GM12878 (cell line): Measurements from ENCODE around the gene C1orf53. TPM values are rescaled to one million over a fixed set of nuclear protein-coding genes. Genes with fewer than 3 reads are reported as not detected.

Experiments
- ATAC-seq: fragments of 200-7000 bp; cut with Tn5 transposase; 3 replicates; pipeline ENCODE4 v1.9.1; 2020; ENCODE audit warnings: mild to moderate bottlenecking, moderate library complexity
- BruUV-seq: library from RNA; stranded (reverse); fragments of 400-500 nt; replicated peaks from 2 replicates; lab custom pipeline; 2021; lab: Mats Ljungman, UMichigan
- CTCF ChIA-PET: fragments of 300-600 bp; sonication (Branson Sonifier 250); formaldehyde crosslinking; extraction: SDS; loops from one replicate; lab custom pipeline; 2021; ENCODE audit warnings: inconsistent platforms; lab: Yijun Ruan, JAX
- POLR2A ChIA-PET: fragments of 350-600 bp; formaldehyde crosslinking; extraction: SDS; loops from one replicate; lab custom pipeline; 2021; ENCODE audit warnings: inconsistent platforms; lab: Charles Lee
- RAD21 ChIA-PET: fragments of 300-600 bp; sonication (Branson Sonifier 250); formaldehyde crosslinking; loops from one replicate; lab custom pipeline; 2023; ENCODE audit warnings: antibody characterized with exemption; ENCODE audit not compliant: unreplicated experiment; lab: Charles Lee
- SMC1A ChIA-PET: fragments of 300-600 bp; sonication (Branson Sonifier 250); formaldehyde crosslinking; loops from one replicate; lab custom pipeline; 2023; ENCODE audit not compliant: unreplicated experiment, uncharacterized antibody; lab: Charles Lee
- DNase-seq: peaks from one replicate; pipeline ENCODE4 v3.0.0-alpha.2; 2011; ENCODE audit warnings: low read depth, low spot score
- FAIRE-seq: peaks from 3 replicates; lab custom pipeline; 2011; peaks lifted over from hg19 to GRCh38; lab: Jason Lieb, UNC
- H2AFZ ChIP-seq: 2 replicates; pipeline ENCODE4 v1.6.0; 2011; ENCODE audit warnings: low read depth, low read length, control low read depth; ENCODE audit not compliant: control insufficient read depth
- H3K27ac ChIP-seq: 2 replicates; pipeline ENCODE4 v1.5.1; 2011; ENCODE audit warnings: control low read depth; ENCODE audit not compliant: control insufficient read depth, insufficient read depth
- H3K27me3 ChIP-seq, 2 experiments: replicated peaks in 1 of 2; 2 replicates each; pipeline versions ENCODE4 v1.6.0 to v1.6.1; 2011; ENCODE audit warnings: low read length in 1 of 2; ENCODE audit not compliant: control insufficient read depth in 2 of 2, insufficient read depth in 2 of 2
- H3K36me3 ChIP-seq, 2 experiments: 2 replicates each; pipeline ENCODE4 v1.5.1; 2011; ENCODE audit warnings: low read length in 1 of 2; ENCODE audit not compliant: control insufficient read depth in 2 of 2, insufficient read depth in 2 of 2
- H3K4me1 ChIP-seq: 2 replicates; pipeline ENCODE4 v1.6.1; 2011; ENCODE audit warnings: mild to moderate bottlenecking, low read length, moderate library complexity, mixed read lengths; ENCODE audit not compliant: control insufficient read depth, insufficient read depth
- H3K4me2 ChIP-seq: 2 replicates; pipeline ENCODE4 v1.6.0; 2011; ENCODE audit warnings: control low read depth; ENCODE audit not compliant: control insufficient read depth, insufficient read depth
- H3K4me3 ChIP-seq: fragments of 200-600 bp; sonication (generic); 2 replicates; pipeline ENCODE4 v1.5.1; 2016
- H3K79me2 ChIP-seq: 2 replicates; pipeline ENCODE4 v1.6.0; 2011; ENCODE audit warnings: low read length; ENCODE audit not compliant: control insufficient read depth, insufficient read depth
- H3K9ac ChIP-seq: 2 replicates; pipeline ENCODE4 v1.8.0; 2011; ENCODE audit warnings: low read length, control low read depth, mixed read lengths; ENCODE audit not compliant: control insufficient read depth, insufficient read depth
- H3K9me3 ChIP-seq: replicated peaks from 3 replicates; pipeline ENCODE4 v1.5.1; 2011; ENCODE audit warnings: mild to moderate bottlenecking, low read length; ENCODE audit not compliant: control insufficient read depth, insufficient read depth
- H4K20me1 ChIP-seq: 2 replicates; pipeline ENCODE4 v1.6.0; 2011; ENCODE audit not compliant: control insufficient read depth, insufficient read depth
- ATF2 ChIP-seq: IDR thresholded peaks from 2 replicates; pipeline ENCODE4 v1.6.1; 2012; ENCODE audit warnings: low read length, inconsistent platforms
- ATF7 ChIP-seq: fragments of 450-650 bp; IDR thresholded peaks from 2 replicates; pipeline ENCODE4 v1.6.1; 2016; ENCODE audit warnings: low read depth, mild to moderate bottlenecking
- CHD4 ChIP-seq: fragments of 200-600 bp; sonication (generic); IDR thresholded peaks from 2 replicates; pipeline ENCODE4 v1.6.1; 2016; ENCODE audit warnings: mild to moderate bottlenecking
- EP300 ChIP-seq, 2 experiments: fragments of 150-350 bp in 1 of 2; IDR thresholded peaks; 2 replicates each; pipeline ENCODE4 v1.6.1; 2011 to 2012; ENCODE audit warnings: low read depth in 2 of 2, low read length in 2 of 2, borderline replicate concordance in 1 of 2, improper control_type of control experiment in 1 of 2, inconsistent platforms in 1 of 2; ENCODE audit not compliant: control insufficient read depth in 1 of 2
- FOXK2 ChIP-seq: fragments of 450-650 bp; IDR thresholded peaks from 2 replicates; pipeline ENCODE4 v1.6.1; 2017; ENCODE audit warnings: mild to moderate bottlenecking, moderate library complexity
- IKZF1 ChIP-seq: fragments of 450-650 bp; conservative IDR thresholded peaks from 2 replicates; pipeline ENCODE4 v1.6.1; 2017; ENCODE audit warnings: antibody characterized with exemption, mild to moderate bottlenecking
- NFIC ChIP-seq: IDR thresholded peaks from 2 replicates; pipeline ENCODE4 v1.6.1; 2012; ENCODE audit warnings: low read depth, mild to moderate bottlenecking, inconsistent platforms, low read length, moderate library complexity
- PAX8 ChIP-seq: fragments of 450-650 bp; IDR thresholded peaks from 2 replicates; pipeline ENCODE4 v1.6.1; 2017; ENCODE audit warnings: mild to moderate bottlenecking, moderate library complexity
- POLR2AphosphoS5 ChIP-seq: IDR thresholded peaks from 2 replicates; pipeline ENCODE4 v1.6.1; 2011; ENCODE audit warnings: mild to moderate bottlenecking, low read length, inconsistent platforms
- SRF ChIP-seq, 2 experiments: IDR thresholded peaks; 2 replicates each; pipeline ENCODE4 v1.6.1; 2011; ENCODE audit warnings: low read depth in 2 of 2, low read length in 2 of 2, mild to moderate bottlenecking in 1 of 2, moderate library complexity in 1 of 2
- SUZ12 ChIP-seq: fragments of 200-600 bp; sonication (generic); IDR thresholded peaks from one replicate; pipeline ENCODE4 v1.6.1; 2018; ENCODE audit warnings: antibody characterized with exemption, mild to moderate bottlenecking; ENCODE audit not compliant: unreplicated experiment
- TAF1 ChIP-seq: IDR thresholded peaks from 2 replicates; pipeline ENCODE4 v1.6.1; 2011; ENCODE audit warnings: mild to moderate bottlenecking, low read depth, low read length, borderline replicate concordance
- TCF3 ChIP-seq: IDR thresholded peaks from 2 replicates; pipeline ENCODE4 v1.6.1; 2012; ENCODE audit warnings: low read depth, mild to moderate bottlenecking, low read length, borderline replicate concordance; ENCODE audit not compliant: insufficient read depth
- WGBS: methylation state at CpG from one replicate; pipeline ENCODE4 v1.1.6; 2016; ENCODE audit warnings: low lambda C conversion rate; ENCODE audit not compliant: insufficient replicate concordance, insufficient coverage; ENCODE audit errors: missing lambda C conversion rate; 5-methylcytosine and 5-hydroxymethylcytosine counted together
- in situ Hi-C: fragments of 300-500 bp; cut with MboI; formaldehyde crosslinking; loops from 9 replicates; pipeline ENCODE4 v1.14.3; 2018; ENCODE audit warnings: mixed read lengths
- intact Hi-C: fragments of 100-400 bp; cut with micrococcal nuclease; formaldehyde crosslinking; loops from one replicate; pipeline ENCODE4 v1.14.2; 2022; ENCODE audit not compliant: unreplicated experiment
- polyA plus RNA-seq, 11 experiments: library from polyadenylated mRNA; depleted of rRNA in 4 of 11; unstranded in 6 of 11; stranded (reverse) in 5 of 11; fragments of >200 nt; fragmentation: Nextera tagmentation in 4 of 11; fragmentation: Illumina TruSeq in 1 of 11; extraction: Ambion mirVana in 4 of 11; extraction: Trizol in 1 of 11; gene quantifications; 1 replicate in 1 of 11; 2 replicates in 10 of 11; pipeline versions ENCODE4 v1.2.1 to v1.2.3, GENCODE V29; 2011 to 2016; ENCODE audit warnings: inconsistent platforms in 2 of 11, missing spikeins in 2 of 11, low read depth in 1 of 11
- total RNA-seq, 4 experiments: library from RNA; depleted of rRNA in 3 of 4; stranded (reverse); fragments of >200 nt in 3 of 4; fragmentation: Illumina TruSeq in 1 of 4; extraction: Trizol in 1 of 4; gene quantifications; 2 replicates each; pipeline versions ENCODE4 v1.2.1 to v1.2.3, GENCODE V29; 2013 to 2021
- TF ChIP-seq, protein P1 (sequence below): fragments of 150-350 bp; IDR thresholded peaks from 2 replicates; pipeline ENCODE4 v1.6.1; 2016; ENCODE audit warnings: low read depth, low read length
- TF ChIP-seq, protein P2 (sequence below): fragments of 450-650 bp; IDR thresholded peaks from 2 replicates; pipeline ENCODE4 v1.6.1; 2017; ENCODE audit warnings: mild to moderate bottlenecking, moderate library complexity

The C1orf53 gene
- total and polyA plus RNA-seq, 10 of the 15 experiments (the other 5 are each of a cell fraction or from before 2014, with no cell fraction given), result 0.31 to 5.4 (median 0.59) TPM

- no peak overlapping the region for H3K4me2 ChIP-seq
- H4K20me1 ChIP-seq, result no peaks in the 10 kb centered on the region
- SMC1A ChIA-PET, result no interaction called here
- FAIRE-seq (no peak), DNase-seq (no peak), ATAC-seq (no peak)
- no peaks in the 10 kb centered on the region for H3K4me1 ChIP-seq
- CTCF ChIA-PET, result interaction anchor here (0.6 to 1.4 kb wide), 3 partner anchors 9 to 352 kb away, joined by 3 to 5 read pairs (median 4); partner anchors contain the start of gene LHX9
- peaks cover 10 to 39% of the 10 kb centered on the region in 2 experiments for H3K27me3 ChIP-seq
- H3K79me2 ChIP-seq, result no peaks in the 10 kb centered on the region
- POLR2A ChIA-PET, result no interaction called here
- intact Hi-C loops (no loop called here), in situ Hi-C loops (loop anchor here (25.0 kb wide), 1 partner anchor 779 kb away; no protein-coding TSS in a partner anchor)
- H3K9me3 ChIP-seq, result no peaks in the 10 kb centered on the region
- H3K9ac ChIP-seq, result no peak overlapping the region
- no peaks in the 10 kb centered on the region for H3K36me3 ChIP-seq
- no peak overlapping the region for H2AFZ ChIP-seq
- WGBS, result 17% methylated on average over 3 of the region's 3 CpGs
- no peak overlapping the region for H3K27ac ChIP-seq
- RAD21 ChIA-PET, result no interaction called here
- no peak overlapping the region for H3K4me3 ChIP-seq
- no TSS peak for BruUV-seq
- no peak for TF ChIP-seq EP300 (IDR thresholded peaks at IDR 0.05; ENCODE audit: borderline replicate concordance in 1 of 2, control insufficient read depth in 1 of 2, low read depth in 2 of 2, low read length in 2 of 2)
- TF ChIP-seq, protein P1, sequence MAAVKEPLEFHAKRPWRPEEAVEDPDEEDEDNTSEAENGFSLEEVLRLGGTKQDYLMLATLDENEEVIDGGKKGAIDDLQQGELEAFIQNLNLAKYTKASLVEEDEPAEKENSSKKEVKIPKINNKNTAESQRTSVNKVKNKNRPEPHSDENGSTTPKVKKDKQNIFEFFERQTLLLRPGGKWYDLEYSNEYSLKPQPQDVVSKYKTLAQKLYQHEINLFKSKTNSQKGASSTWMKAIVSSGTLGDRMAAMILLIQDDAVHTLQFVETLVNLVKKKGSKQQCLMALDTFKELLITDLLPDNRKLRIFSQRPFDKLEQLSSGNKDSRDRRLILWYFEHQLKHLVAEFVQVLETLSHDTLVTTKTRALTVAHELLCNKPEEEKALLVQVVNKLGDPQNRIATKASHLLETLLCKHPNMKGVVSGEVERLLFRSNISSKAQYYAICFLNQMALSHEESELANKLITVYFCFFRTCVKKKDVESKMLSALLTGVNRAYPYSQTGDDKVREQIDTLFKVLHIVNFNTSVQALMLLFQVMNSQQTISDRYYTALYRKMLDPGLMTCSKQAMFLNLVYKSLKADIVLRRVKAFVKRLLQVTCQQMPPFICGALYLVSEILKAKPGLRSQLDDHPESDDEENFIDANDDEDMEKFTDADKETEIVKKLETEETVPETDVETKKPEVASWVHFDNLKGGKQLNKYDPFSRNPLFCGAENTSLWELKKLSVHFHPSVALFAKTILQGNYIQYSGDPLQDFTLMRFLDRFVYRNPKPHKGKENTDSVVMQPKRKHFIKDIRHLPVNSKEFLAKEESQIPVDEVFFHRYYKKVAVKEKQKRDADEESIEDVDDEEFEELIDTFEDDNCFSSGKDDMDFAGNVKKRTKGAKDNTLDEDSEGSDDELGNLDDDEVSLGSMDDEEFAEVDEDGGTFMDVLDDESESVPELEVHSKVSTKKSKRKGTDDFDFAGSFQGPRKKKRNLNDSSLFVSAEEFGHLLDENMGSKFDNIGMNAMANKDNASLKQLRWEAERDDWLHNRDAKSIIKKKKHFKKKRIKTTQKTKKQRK, result no peak
- no peak for TF ChIP-seq FOXK2
- no peak for TF ChIP-seq SUZ12
- no peak for TF ChIP-seq IKZF1
- no peak for TF ChIP-seq NFIC
- no peak for TF ChIP-seq ATF2
- TF ChIP-seq POLR2AphosphoS5, result no peak
- TF ChIP-seq TCF3, result no peak
- no peak for TF ChIP-seq PAX8
- TF ChIP-seq ATF7, result no peak
- TF ChIP-seq SRF (IDR thresholded peaks at IDR 0.05; ENCODE audit: low read depth in 2 of 2, low read length in 2 of 2), result no peak
- no peak for TF ChIP-seq CHD4
- TF ChIP-seq, protein P2, sequence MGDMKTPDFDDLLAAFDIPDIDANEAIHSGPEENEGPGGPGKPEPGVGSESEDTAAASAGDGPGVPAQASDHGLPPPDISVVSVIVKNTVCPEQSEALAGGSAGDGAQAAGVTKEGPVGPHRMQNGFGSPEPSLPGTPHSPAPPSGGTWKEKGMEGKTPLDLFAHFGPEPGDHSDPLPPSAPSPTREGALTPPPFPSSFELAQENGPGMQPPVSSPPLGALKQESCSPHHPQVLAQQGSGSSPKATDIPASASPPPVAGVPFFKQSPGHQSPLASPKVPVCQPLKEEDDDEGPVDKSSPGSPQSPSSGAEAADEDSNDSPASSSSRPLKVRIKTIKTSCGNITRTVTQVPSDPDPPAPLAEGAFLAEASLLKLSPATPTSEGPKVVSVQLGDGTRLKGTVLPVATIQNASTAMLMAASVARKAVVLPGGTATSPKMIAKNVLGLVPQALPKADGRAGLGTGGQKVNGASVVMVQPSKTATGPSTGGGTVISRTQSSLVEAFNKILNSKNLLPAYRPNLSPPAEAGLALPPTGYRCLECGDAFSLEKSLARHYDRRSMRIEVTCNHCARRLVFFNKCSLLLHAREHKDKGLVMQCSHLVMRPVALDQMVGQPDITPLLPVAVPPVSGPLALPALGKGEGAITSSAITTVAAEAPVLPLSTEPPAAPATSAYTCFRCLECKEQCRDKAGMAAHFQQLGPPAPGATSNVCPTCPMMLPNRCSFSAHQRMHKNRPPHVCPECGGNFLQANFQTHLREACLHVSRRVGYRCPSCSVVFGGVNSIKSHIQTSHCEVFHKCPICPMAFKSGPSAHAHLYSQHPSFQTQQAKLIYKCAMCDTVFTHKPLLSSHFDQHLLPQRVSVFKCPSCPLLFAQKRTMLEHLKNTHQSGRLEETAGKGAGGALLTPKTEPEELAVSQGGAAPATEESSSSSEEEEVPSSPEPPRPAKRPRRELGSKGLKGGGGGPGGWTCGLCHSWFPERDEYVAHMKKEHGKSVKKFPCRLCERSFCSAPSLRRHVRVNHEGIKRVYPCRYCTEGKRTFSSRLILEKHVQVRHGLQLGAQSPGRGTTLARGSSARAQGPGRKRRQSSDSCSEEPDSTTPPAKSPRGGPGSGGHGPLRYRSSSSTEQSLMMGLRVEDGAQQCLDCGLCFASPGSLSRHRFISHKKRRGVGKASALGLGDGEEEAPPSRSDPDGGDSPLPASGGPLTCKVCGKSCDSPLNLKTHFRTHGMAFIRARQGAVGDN, result no peak
- TF ChIP-seq TAF1, result no peak
These were observed 5.6 kb downstream of the C1orf53 start for GRCh38 chr1:197907846-197908616.
